IMR-90 (cell line): Measurements from ENCODE around the gene MARS1. TPM values are rescaled to one million over a fixed set of nuclear protein-coding genes. Genes with fewer than 3 reads are reported as not detected.

Source experiments
- ATAC-seq: fragments of 200-7000 bp; cut with Tn5 transposase; 2 replicates; pipeline ENCODE4 v1.9.1; 2020; ENCODE audit warnings: low read depth, mild to moderate bottlenecking, moderate library complexity
- BruUV-seq: library from RNA; stranded (reverse); fragments of 400-500 nt; replicated peaks from 2 replicates; lab custom pipeline; 2021; lab: Mats Ljungman, UMichigan
- CTCF ChIA-PET: fragments of 300-600 bp; formaldehyde crosslinking; extraction: SDS; loops from one replicate; lab custom pipeline; 2021; ENCODE audit warnings: antibody characterized with exemption; lab: Yijun Ruan, JAX
- POLR2A ChIA-PET: fragments of 300-600 bp; sonication (Branson Sonifier 250); formaldehyde crosslinking; loops from one replicate; lab custom pipeline; 2022; ENCODE audit warnings: antibody characterized with exemption; ENCODE audit not compliant: unreplicated experiment; lab: Charles Lee
- DNase-seq: peaks from one replicate; pipeline ENCODE4 v3.0.0; 2013
- H2AFZ ChIP-seq: replicated peaks from 2 replicates; pipeline ENCODE3; 2013; ENCODE audit warnings: low read length, mild to moderate bottlenecking; ENCODE audit not compliant: poor library complexity
- H2AK5ac ChIP-seq: 2 replicates; pipeline ENCODE4 v1.6.1; 2013; ENCODE audit warnings: low read depth, low read length, inconsistent platforms
- H2AK9ac ChIP-seq: replicated peaks from 2 replicates; pipeline ENCODE3; 2013; ENCODE audit warnings: mild to moderate bottlenecking, low read depth, low read length, moderate library complexity; ENCODE audit not compliant: poor library complexity
- H2BK120ac ChIP-seq: 2 replicates; pipeline ENCODE4 v1.6.1; 2013; ENCODE audit warnings: low read depth, low read length, inconsistent platforms
- H2BK15ac ChIP-seq: 3 replicates; pipeline ENCODE4 v1.6.1; 2013; ENCODE audit warnings: low read depth, low read length, inconsistent platforms
- H2BK20ac ChIP-seq: 2 replicates; pipeline ENCODE4 v1.6.1; 2013; ENCODE audit warnings: low read depth, mild to moderate bottlenecking, inconsistent platforms, low read length, moderate library complexity
- H2BK5ac ChIP-seq: 2 replicates; pipeline ENCODE4 v1.6.1; 2013; ENCODE audit warnings: mild to moderate bottlenecking, low read depth, low read length, inconsistent platforms; ENCODE audit not compliant: poor library complexity, severe bottlenecking
- H3K14ac ChIP-seq: replicated peaks from 2 replicates; pipeline ENCODE4 v1.6.1; 2013; ENCODE audit warnings: low read depth, low read length, inconsistent platforms
- H3K18ac ChIP-seq: 2 replicates; pipeline ENCODE4 v1.6.1; 2013; ENCODE audit warnings: low read depth, low read length, control low read depth
- H3K23ac ChIP-seq: 2 replicates; pipeline ENCODE4 v1.6.1; 2013; ENCODE audit warnings: low read depth, low read length, inconsistent platforms
- H3K27ac ChIP-seq: 2 replicates; pipeline ENCODE4 v1.5.1; 2013; ENCODE audit warnings: mild to moderate bottlenecking, control low read depth, low read length; ENCODE audit not compliant: insufficient read depth
- H3K27me3 ChIP-seq: 2 replicates; pipeline ENCODE4 v1.6.1; 2013; ENCODE audit warnings: low read length; ENCODE audit not compliant: control insufficient read depth, insufficient read depth
- H3K36me3 ChIP-seq: 2 replicates; pipeline ENCODE4 v1.6.1; 2013; ENCODE audit warnings: low read length, mixed read lengths; ENCODE audit not compliant: control insufficient read depth, insufficient read depth
- H3K4ac ChIP-seq: 2 replicates; pipeline ENCODE4 v1.6.1; 2013; ENCODE audit warnings: low read depth, low read length, inconsistent platforms
- H3K4me1 ChIP-seq: 2 replicates; pipeline ENCODE4 v1.6.1; 2013; ENCODE audit warnings: low read length, mixed read lengths; ENCODE audit not compliant: control insufficient read depth, insufficient read depth
- H3K4me2 ChIP-seq: 2 replicates; pipeline ENCODE4 v1.6.1; 2013; ENCODE audit warnings: low read depth, mild to moderate bottlenecking, control low read depth, low read length, moderate library complexity
- H3K4me3 ChIP-seq: 2 replicates; pipeline ENCODE4 v1.5.1; 2013; ENCODE audit warnings: low read depth, mild to moderate bottlenecking, control low read depth, low read length, moderate library complexity; ENCODE audit not compliant: insufficient read depth
- H3K56ac ChIP-seq: 2 replicates; pipeline ENCODE4 v1.6.1; 2013; ENCODE audit warnings: low read length, inconsistent platforms; ENCODE audit not compliant: insufficient read depth; ENCODE audit errors: extremely low read depth
- H3K79me1 ChIP-seq, 2 experiments: 2 replicates each; pipeline ENCODE4 v1.6.1; 2013; ENCODE audit warnings: low read length in 2 of 2, inconsistent platforms in 1 of 2, low read depth in 1 of 2
- H3K9ac ChIP-seq: 2 replicates; pipeline ENCODE4 v1.6.1; 2013; ENCODE audit warnings: low read depth, low read length, control low read depth
- H3K9me1 ChIP-seq: 2 replicates; pipeline ENCODE4 v1.6.1; 2013; ENCODE audit warnings: low read length, inconsistent platforms; ENCODE audit not compliant: insufficient read depth
- H3K9me3 ChIP-seq: 2 replicates; pipeline ENCODE4 v1.6.1; 2013; ENCODE audit warnings: low read length; ENCODE audit not compliant: control insufficient read depth, insufficient read depth
- H4K20me1 ChIP-seq: 2 replicates; pipeline ENCODE4 v1.6.1; 2013; ENCODE audit warnings: low read length, inconsistent platforms; ENCODE audit not compliant: insufficient read depth
- H4K5ac ChIP-seq: 2 replicates; pipeline ENCODE4 v1.6.1; 2013; ENCODE audit warnings: mild to moderate bottlenecking, low read depth, low read length, control low read depth
- H4K8ac ChIP-seq, 2 experiments: 2 replicates each; pipeline ENCODE4 v1.6.1; 2013; ENCODE audit warnings: low read depth in 2 of 2, low read length in 2 of 2, control low read depth in 1 of 2, inconsistent platforms in 1 of 2
- H4K91ac ChIP-seq: 2 replicates; pipeline ENCODE4 v1.6.1; 2013; ENCODE audit warnings: low read depth, low read length, inconsistent platforms; ENCODE audit not compliant: insufficient read depth
- ELK1 ChIP-seq: fragments of 150-350 bp; IDR thresholded peaks from 2 replicates; pipeline ENCODE4 v1.6.1; 2016; ENCODE audit warnings: low read depth, mild to moderate bottlenecking, low read length, moderate library complexity, borderline replicate concordance
- FOS ChIP-seq: fragments of 150-350 bp; IDR thresholded peaks from 2 replicates; pipeline ENCODE4 v1.6.1; 2016; ENCODE audit warnings: low read depth, low read length
- MAFK ChIP-seq: IDR thresholded peaks from 2 replicates; pipeline ENCODE4 v1.6.1; 2012; ENCODE audit warnings: low read depth, low read length, improper control_type of control experiment
- NFE2L2 ChIP-seq: fragments of 150-350 bp; IDR thresholded peaks from 2 replicates; pipeline ENCODE4 v1.6.1; 2016; ENCODE audit warnings: low read depth, mild to moderate bottlenecking, low read length
- POLR2A ChIP-seq: IDR thresholded peaks from 2 replicates; pipeline ENCODE4 v1.6.1; 2012; ENCODE audit warnings: mild to moderate bottlenecking, low read depth, low read length
- SMC3 ChIP-seq: fragments of 150-350 bp; IDR thresholded peaks from 2 replicates; pipeline ENCODE4 v1.6.1; 2016; ENCODE audit warnings: low read depth, mild to moderate bottlenecking, antibody characterized with exemption, low read length, moderate library complexity
- WGBS, 2 experiments: methylation state at CpG; one replicate each; pipeline versions ENCODE4 v1.1.5 to v1.1.7; 2013; ENCODE audit warnings: missing lambda C conversion rate in 2 of 2; ENCODE audit not compliant: insufficient read length in 1 of 2; ENCODE audit errors: extremely low coverage in 2 of 2; 5-methylcytosine and 5-hydroxymethylcytosine counted together
- dilution Hi-C: fragments of 300-500 bp; cut with HindIII; formaldehyde crosslinking; loops from one replicate; pipeline ENCODE4 v1.14.3; 2018; ENCODE audit warnings: low sequenced_read_pairs; ENCODE audit not compliant: unreplicated experiment
- in situ Hi-C: fragments of 300-500 bp; cut with MboI; formaldehyde crosslinking; loops from 3 replicates; pipeline ENCODE4 v1.14.3; 2019; ENCODE audit warnings: low sequenced_read_pairs, inconsistent platforms, mixed read lengths
- intact Hi-C: fragments of 100-400 bp; cut with micrococcal nuclease; formaldehyde crosslinking; loops from 2 replicates; pipeline ENCODE4 v1.10.0; 2022
- polyA plus RNA-seq, 3 experiments: library from polyadenylated mRNA; depleted of rRNA; stranded (reverse); fragments of >200 nt; gene quantifications; 2 replicates each; pipeline ENCODE4 v1.2.3, GENCODE V29; 2012; ENCODE audit warnings: low replicate concordance in 1 of 3
- total RNA-seq: library from RNA; depleted of rRNA; stranded (reverse); fragments of >200 nt; gene quantifications from 2 replicates; pipeline ENCODE4 v1.2.3, GENCODE V29; 2012
- TF ChIP-seq, protein P1 (sequence below): conservative IDR thresholded peaks from 2 replicates; pipeline ENCODE4 v1.5.1; 2012; ENCODE audit warnings: mild to moderate bottlenecking, low read depth, low read length, improper control_type of control experiment
- TF ChIP-seq, protein P2 (sequence below): fragments of 150-350 bp; IDR thresholded peaks from 2 replicates; pipeline ENCODE4 v1.6.1; 2017; ENCODE audit warnings: mild to moderate bottlenecking, antibody characterized with exemption, low read length, low read depth

The MARS1 gene
- total and polyA plus RNA-seq, 2 of the 4 experiments (the other 2 are of a cell fraction): 156 to 164 TPM

DNA sequence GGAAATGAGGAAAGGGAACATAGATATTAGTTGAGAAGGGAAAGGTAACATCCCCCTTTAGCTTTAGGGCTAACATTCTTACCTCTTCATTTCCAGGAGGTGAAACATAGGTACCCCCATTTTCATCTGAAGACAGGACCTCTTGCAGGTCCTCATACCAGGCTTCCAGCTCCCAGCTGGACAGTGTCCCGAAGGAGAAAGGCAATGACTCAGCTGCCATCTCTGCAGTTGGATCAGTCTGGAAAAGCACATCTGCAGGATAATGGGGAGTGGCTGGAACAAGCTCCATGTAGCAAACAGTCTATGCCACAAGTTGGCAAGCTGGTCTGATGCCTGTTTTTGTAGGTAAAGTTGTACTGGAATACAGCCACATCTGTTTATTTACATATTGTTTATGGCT, 29.3 kb downstream of the MARS1 start:
- Histone ChIP-seq H3K14ac (no peak overlapping the region), H3K4me3 (no peak overlapping the region), H2BK5ac (no peak overlapping the region), H3K9me3 (no peaks in the 10 kb centered on the region), H3K4me1 (peaks cover 12% of the 10 kb centered on the region), H2AK5ac (no peak overlapping the region), H3K27ac (peak overlapping the region; percentile 15; the same call in 1 of the 2 replicates), H3K27me3 (no peaks in the 10 kb centered on the region), H4K8ac (no peak overlapping the region), H4K5ac (no peak overlapping the region), H4K20me1 (peaks cover 74% of the 10 kb centered on the region), H3K36me3 (peaks cover 54% of the 10 kb centered on the region), H3K4me2 (no peak overlapping the region), H3K18ac (no peak overlapping the region), H3K23ac (no peak overlapping the region), H2AFZ (no peak overlapping the region), H2BK20ac (no peak overlapping the region), H3K4ac (no peak overlapping the region), H2AK9ac (no peak overlapping the region), H3K56ac (no peak overlapping the region), H4K91ac (no peak overlapping the region), H3K9ac (no peak overlapping the region), H3K79me1 (peaks cover 15 to 74% of the 10 kb centered on the region in 2 experiments), H3K9me1 (peaks cover 6% of the 10 kb centered on the region; the same call in 1 of the 2 replicates), H2BK15ac (no peak overlapping the region), H2BK120ac (no peak overlapping the region)
- in situ Hi-C loops (no loop called here), dilution Hi-C loops (no loop called here), intact Hi-C loops (no loop called here)
- ATAC-seq (no peak), DNase-seq (peak; percentile 72)
- ChIA-PET CTCF (no interaction called here), POLR2A (no interaction called here)
- BruUV-seq: no TSS peak
- TF ChIP-seq MAFK (no peak), POLR2A (peak; percentile 31; the same call in 1 of the 2 replicates), ELK1 (no peak), SMC3 (no peak), NFE2L2 (0 out of 2 replicates have a peak, but pooled peaks have one; percentile 9), FOS (no peak)
- TF ChIP-seq, protein P1, sequence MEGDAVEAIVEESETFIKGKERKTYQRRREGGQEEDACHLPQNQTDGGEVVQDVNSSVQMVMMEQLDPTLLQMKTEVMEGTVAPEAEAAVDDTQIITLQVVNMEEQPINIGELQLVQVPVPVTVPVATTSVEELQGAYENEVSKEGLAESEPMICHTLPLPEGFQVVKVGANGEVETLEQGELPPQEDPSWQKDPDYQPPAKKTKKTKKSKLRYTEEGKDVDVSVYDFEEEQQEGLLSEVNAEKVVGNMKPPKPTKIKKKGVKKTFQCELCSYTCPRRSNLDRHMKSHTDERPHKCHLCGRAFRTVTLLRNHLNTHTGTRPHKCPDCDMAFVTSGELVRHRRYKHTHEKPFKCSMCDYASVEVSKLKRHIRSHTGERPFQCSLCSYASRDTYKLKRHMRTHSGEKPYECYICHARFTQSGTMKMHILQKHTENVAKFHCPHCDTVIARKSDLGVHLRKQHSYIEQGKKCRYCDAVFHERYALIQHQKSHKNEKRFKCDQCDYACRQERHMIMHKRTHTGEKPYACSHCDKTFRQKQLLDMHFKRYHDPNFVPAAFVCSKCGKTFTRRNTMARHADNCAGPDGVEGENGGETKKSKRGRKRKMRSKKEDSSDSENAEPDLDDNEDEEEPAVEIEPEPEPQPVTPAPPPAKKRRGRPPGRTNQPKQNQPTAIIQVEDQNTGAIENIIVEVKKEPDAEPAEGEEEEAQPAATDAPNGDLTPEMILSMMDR: no peak
- TF ChIP-seq, protein P2, sequence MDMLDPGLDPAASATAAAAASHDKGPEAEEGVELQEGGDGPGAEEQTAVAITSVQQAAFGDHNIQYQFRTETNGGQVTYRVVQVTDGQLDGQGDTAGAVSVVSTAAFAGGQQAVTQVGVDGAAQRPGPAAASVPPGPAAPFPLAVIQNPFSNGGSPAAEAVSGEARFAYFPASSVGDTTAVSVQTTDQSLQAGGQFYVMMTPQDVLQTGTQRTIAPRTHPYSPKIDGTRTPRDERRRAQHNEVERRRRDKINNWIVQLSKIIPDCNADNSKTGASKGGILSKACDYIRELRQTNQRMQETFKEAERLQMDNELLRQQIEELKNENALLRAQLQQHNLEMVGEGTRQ: no peak
- no CpG with 5 or more reads among the region's 1 CpG for WGBS, 2 experiments
